ENCODE measurements around the gene COG1. TPM values are rescaled to one million over a fixed set of nuclear protein-coding genes. Genes with fewer than 3 reads are reported as not detected.
"Not testable (repeated sequence)": the region's sequence is repeated elsewhere in the genome, so short reads cannot be mapped to it uniquely, and the experiment has no call there.

Gene COG1
- total RNA-seq (38.6 and 39.0 TPM in 2 replicates), polyA plus RNA-seq (26.2 and 30.0 TPM in 2 replicates), polyA minus RNA-seq (37.6 and 39.0 TPM in 2 replicates), Bru-seq, nascent RNA (percentile 72 among the genes with signal in this experiment), BruChase-seq, experiment 1, labeled RNA remaining after a 6-hour chase (percentile 71 among the genes with signal in this experiment), BruChase-seq, experiment 2, labeled RNA remaining after a 2-hour chase (percentile 72 among the genes with signal in this experiment)
- polyA plus RNA-seq (2011; cell fraction: cytosol; rRNA removed) = 18.5 and 22.0 TPM in 2 replicates
- 91.9 and 109 TPM in 2 replicates for polyA plus RNA-seq (2011; cell fraction: nucleus; rRNA removed)
- 36.8 and 38.3 TPM in 2 replicates for polyA plus RNA-seq (2012)
- 12.0 TPM for polyA minus RNA-seq (2011; cell fraction: cytosol; rRNA and poly(A)+ RNA removed)
- 42.8 and 47.5 TPM in 2 replicates for polyA minus RNA-seq (2011; cell fraction: nucleus; rRNA and poly(A)+ RNA removed)
- long read RNA-seq, full-length matches to known transcripts = 75 of 98 reads
- long read RNA-seq, partial matches to known transcripts = 7 of 98 reads
- long read RNA-seq, other reads (novel, unspliced or antisense) = 16 of 98 reads

- FAIRE-seq = peak; percentile 85
- H3K4me1 ChIP-seq (ENCODE audit: control insufficient read depth, extremely low read depth, insufficient read depth, low read length) = peaks cover 14% of the 10 kb centered on the region
- H3K9ac ChIP-seq (replicated peaks; ENCODE audit: extremely low read depth, insufficient read depth, low read length) = peak within 1 kb of the TSS; percentile 76
- H4K20me1 ChIP-seq (replicated peaks; ENCODE audit: control insufficient read depth, extremely low read depth, insufficient read depth, low read length) = no peaks in the 10 kb centered on the region
- peaks cover 11% of the 10 kb centered on the region for H3K79me2 ChIP-seq (ENCODE audit: control insufficient read depth, insufficient read depth, low read length)
- DNase-seq (ENCODE audit: low read depth, low spot score) = peak; percentile 86
- intact Hi-C loops (cut with micrococcal nuclease) = loop anchor here (1.0 to 5.0 kb wide), 5 partner anchors 10 to 1009 kb away; partner anchors contain the start of gene RPL38
- H3K9me3 ChIP-seq (replicated peaks; ENCODE audit: control insufficient read depth, insufficient read depth, low read length) = no peaks in the 10 kb centered on the region
- dilution Hi-C loops (cut with MboI; ENCODE audit: extremely low pct_ligation_motif_present, low sequenced_read_pairs) = no loop called here
- CTCF ChIA-PET = interaction anchor here (0.6 to 5.0 kb wide), 9 partner anchors 35 to 468 kb away, joined by 3 to 27 read pairs (median 5); a partner anchor contains a TSS
- H2AFZ ChIP-seq (ENCODE audit: low read depth, low read length) = peak within 1 kb of the TSS; percentile 59
- peak within 1 kb of the TSS; percentile 91 for H3K4me2 ChIP-seq (ENCODE audit: insufficient read depth, low read length)
- no peak for TF ChIP-seq FOS (IDR thresholded peaks at IDR 0.05; ENCODE audit: borderline replicate concordance, insufficient read depth, low read length)
- TF ChIP-seq JUN (IDR thresholded peaks at IDR 0.05; ENCODE audit: borderline replicate concordance, insufficient read depth, insufficient read length, low read depth) = no peak
- TF ChIP-seq POLR2A (IDR thresholded peaks at IDR 0.05; ENCODE audit: low read depth, low read length) = peak; percentile 77
- BruUV-seq (replicated peaks) = no TSS peak
- H3K4me3 ChIP-seq (replicated peaks in 1 of 3; ENCODE audit: insufficient read depth in 1 of 3, low read depth in 1 of 3, low read length in 3 of 3) = peak within 1 kb of the TSS; percentile 78 to 94 (median 78)
- H3K9me1 ChIP-seq (replicated peaks; ENCODE audit: control insufficient read depth, extremely low read depth, insufficient read depth, low read length) = no peaks in the 10 kb centered on the region
- peaks cover 7 to 12% of the 10 kb centered on the region in 2 experiments for H3K36me3 ChIP-seq (ENCODE audit: control insufficient read depth in 2 of 2, extremely low read depth in 1 of 2, insufficient read depth in 2 of 2, low read length in 2 of 2)
- no peaks in the 10 kb centered on the region for H3K27me3 ChIP-seq (ENCODE audit: control insufficient read depth in 2 of 2, insufficient read depth in 2 of 2, low read length in 2 of 2)
- POLR2A ChIA-PET = no interaction called here
- H3K27ac ChIP-seq (ENCODE audit: insufficient read depth, low read depth, low read length) = peak within 1 kb of the TSS; percentile 56
Measured at GRCh38 chr17:73192894-73193701, at the start of gene COG1. TSS of gene COG1 (plus strand) at chr17:73193055. CDS start at chr17:73193070, 15 bp downstream.

- H3K4me3 ChIP-seq (replicated peaks in 1 of 3; ENCODE audit: insufficient read depth in 1 of 3, low read depth in 1 of 3, low read length in 3 of 3); dilution Hi-C loops (cut with MboI; ENCODE audit: extremely low pct_ligation_motif_present, low sequenced_read_pairs); H3K4me1 ChIP-seq (ENCODE audit: control insufficient read depth, extremely low read depth, insufficient read depth, low read length); DNase-seq (ENCODE audit: low read depth, low spot score); H3K9me1 ChIP-seq (replicated peaks; ENCODE audit: control insufficient read depth, extremely low read depth, insufficient read depth, low read length); H3K4me2 ChIP-seq (ENCODE audit: insufficient read depth, low read length); H3K27ac ChIP-seq (ENCODE audit: insufficient read depth, low read depth, low read length); H3K79me2 ChIP-seq (ENCODE audit: control insufficient read depth, insufficient read depth, low read length); POLR2A ChIA-PET; H3K36me3 ChIP-seq (ENCODE audit: control insufficient read depth in 2 of 2, extremely low read depth in 1 of 2, insufficient read depth in 2 of 2, low read length in 2 of 2); H3K9me3 ChIP-seq (replicated peaks; ENCODE audit: control insufficient read depth, insufficient read depth, low read length); intact Hi-C loops (cut with micrococcal nuclease); H3K9ac ChIP-seq (replicated peaks; ENCODE audit: extremely low read depth, insufficient read depth, low read length); H3K27me3 ChIP-seq (ENCODE audit: control insufficient read depth in 2 of 2, insufficient read depth in 2 of 2, low read length in 2 of 2); H2AFZ ChIP-seq (ENCODE audit: low read depth, low read length); FAIRE-seq; BruUV-seq (replicated peaks); H4K20me1 ChIP-seq (replicated peaks; ENCODE audit: control insufficient read depth, extremely low read depth, insufficient read depth, low read length): not testable (repeated sequence)
- CTCF ChIA-PET = interaction anchor here (0.7 to 1.6 kb wide), 2 partner anchors 12 to 419 kb away, joined by 3 to 6 read pairs; no protein-coding TSS in a partner anchor
Measured at GRCh38 chr17:73144209-73144608, 48.6 kb upstream of the COG1 start.

Measured in endothelial cell of umbilical vein (primary cell).